Activated CD8-positive, alpha-beta T cell treated with anti-CD3 and anti-CD28 coated beads for 36 hours (primary cell): ENCODE results near the gene CLIC1. TPM values are rescaled to one million over a fixed set of nuclear protein-coding genes. Genes with fewer than 3 reads are reported as not detected.

ENCODE experiments used
- ATAC-seq: fragments of 200-7000 bp; cut with Tn5 transposase; one replicate; pipeline ENCODE4 v1.10.0; 2021; ENCODE audit warnings: mild to moderate bottlenecking, moderate library complexity
- CTCF ChIA-PET: fragments of 350-600 bp; sonication (Branson Sonifier 250); formaldehyde crosslinking; loops from one replicate; lab custom pipeline; 2021; ENCODE audit warnings: antibody characterized with exemption; lab: Charles Lee
- POLR2A ChIA-PET: fragments of 350-600 bp; sonication (Branson Sonifier 250); formaldehyde crosslinking; loops from one replicate; lab custom pipeline; 2021; ENCODE audit warnings: antibody characterized with exemption; lab: Charles Lee
- DNase-seq: peaks from one replicate; pipeline ENCODE4 v3.0.0-alpha.2; 2020
- H3K27ac Mint-ChIP-seq: one replicate; pipeline ENCODE4 v1.8.0; 2021; ENCODE audit warnings: mild to moderate bottlenecking, mixed read lengths
- H3K27me3 Mint-ChIP-seq: one replicate; pipeline ENCODE4 v1.8.0; 2021; ENCODE audit warnings: mixed read lengths
- H3K36me3 Mint-ChIP-seq: one replicate; pipeline ENCODE4 v1.8.0; 2021; ENCODE audit warnings: low read depth, mixed read lengths
- H3K4me1 Mint-ChIP-seq: one replicate; pipeline ENCODE4 v1.8.0; 2021; ENCODE audit warnings: low read depth, mixed read lengths
- H3K4me3 Mint-ChIP-seq: one replicate; pipeline ENCODE4 v1.8.0; 2021; ENCODE audit warnings: mild to moderate bottlenecking, moderate library complexity, mixed read lengths
- H3K9me3 Mint-ChIP-seq: one replicate; pipeline ENCODE4 v1.8.0; 2021; ENCODE audit warnings: mixed read lengths
- CTCF ChIP-seq: fragments of 200-600 bp; IDR thresholded peaks from one replicate; pipeline ENCODE4 v1.8.0; 2022; ENCODE audit warnings: antibody characterized with exemption, mild to moderate bottlenecking
- intact Hi-C: fragments of 100-400 bp; cut with micrococcal nuclease; formaldehyde crosslinking; loops from one replicate; pipeline ENCODE4 v1.10.0; 2022
- total RNA-seq, 2 experiments: library from RNA; stranded (reverse); gene quantifications; one replicate each; pipeline ENCODE4 v1.2.3, GENCODE V29; 2021

CLIC1 gene
- total RNA-seq, 2 experiments from 2014 or later: 334 to 346 TPM

GRCh38 chr6:31690231-31691077, 45.9 kb downstream of the CLIC1 start:
- peak overlapping the region; percentile 40 for H3K27ac Mint-ChIP-seq
- H3K9me3 Mint-ChIP-seq: no peaks in the 10 kb centered on the region
- CTCF ChIA-PET: interaction anchor here (0.7 to 2.3 kb wide), 12 partner anchors 9 to 146 kb away, joined by 3 to 9 read pairs (median 4); partner anchors contain the start of genes LY6G5C and LY6G6F
- H3K36me3 Mint-ChIP-seq: peaks cover 17% of the 10 kb centered on the region
- no peak overlapping the region for H3K4me3 Mint-ChIP-seq
- TF ChIP-seq CTCF: no peak
- intact Hi-C loops: no loop called here
- ATAC-seq: no peak
- H3K27me3 Mint-ChIP-seq: no peaks in the 10 kb centered on the region
- H3K4me1 Mint-ChIP-seq: peaks cover 5% of the 10 kb centered on the region
- POLR2A ChIA-PET: interaction anchor here (0.7 to 1.2 kb wide), 4 partner anchors 17 to 21 kb away, joined by 3 to 5 read pairs (median 3); no protein-coding TSS in a partner anchor
- DNase-seq: no peak

DNA sequence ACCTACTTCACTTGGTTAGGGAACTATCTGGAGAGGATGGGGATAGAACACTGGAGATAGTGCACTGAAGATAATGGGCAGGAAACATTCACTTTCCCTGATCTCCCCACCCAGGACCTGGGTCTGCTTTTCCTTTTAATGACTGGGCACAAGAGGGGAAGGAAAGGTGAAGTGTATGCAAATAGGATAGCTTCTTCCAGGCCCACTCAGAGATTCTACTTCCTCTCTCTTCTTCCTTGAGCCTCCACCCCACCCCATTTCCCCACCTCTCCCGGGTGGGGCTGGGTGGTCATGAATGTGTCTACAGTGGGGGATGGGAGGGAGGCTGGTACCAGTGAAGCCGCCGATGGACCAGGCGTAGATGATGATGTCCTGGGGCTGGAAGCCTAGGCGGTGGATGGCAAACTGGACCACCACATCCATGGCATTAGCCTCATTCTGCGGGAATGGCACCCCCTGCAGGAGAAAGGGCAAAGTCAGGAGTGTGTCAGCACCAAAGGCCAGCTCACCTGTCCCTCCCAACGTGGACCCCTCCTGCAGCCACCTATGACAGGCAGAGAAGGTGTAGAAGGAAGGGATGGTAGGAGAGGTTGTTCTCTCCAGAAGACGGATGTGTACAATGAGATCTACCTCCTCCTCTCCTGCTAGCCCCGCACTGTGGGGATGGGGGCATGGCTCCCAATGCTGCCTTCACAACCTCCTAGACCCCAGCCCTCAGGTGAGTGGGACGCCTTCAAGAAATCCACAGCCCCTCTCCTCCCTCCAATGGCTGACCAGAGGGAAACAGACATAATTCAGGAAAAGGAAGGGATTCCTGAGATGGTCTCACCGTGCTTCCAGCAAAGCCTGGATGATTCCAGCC, 46.9 kb downstream of the CLIC1 start:
- H3K27me3 Mint-ChIP-seq: no peaks in the 10 kb centered on the region
- peaks cover 17% of the 10 kb centered on the region for H3K36me3 Mint-ChIP-seq
- intact Hi-C loops: no loop called here
- H3K9me3 Mint-ChIP-seq: no peaks in the 10 kb centered on the region
- H3K27ac Mint-ChIP-seq: peak overlapping the region; percentile 40
- ATAC-seq: peak; percentile 42
- ChIA-PET POLR2A (no interaction called here), CTCF (interaction anchor here (0.7 to 2.3 kb wide), 12 partner anchors 9 to 145 kb away, joined by 3 to 9 read pairs (median 4); partner anchors contain the start of genes C6orf47 and LY6G6F)
- peaks cover 5% of the 10 kb centered on the region for H3K4me1 Mint-ChIP-seq
- no peak overlapping the region for H3K4me3 Mint-ChIP-seq
- TF ChIP-seq CTCF: no peak
- DNase-seq: peak; percentile 28

- ChIA-PET POLR2A (interaction anchor here (0.8 to 1.3 kb wide), 3 partner anchors 10 to 51 kb away, joined by 3 to 4 read pairs (median 3); partner anchors contain the start of genes BAG6 and MSH5), CTCF (interaction anchor here (0.8 to 1.5 kb wide), 3 partner anchors 27 to 82 kb away, joined by 3 to 4 read pairs (median 3); partner anchors contain the start of gene C6orf47)
- intact Hi-C loops: no loop called here
- ATAC-seq: no peak
- Mint-ChIP-seq H3K4me3 (no peak overlapping the region), H3K4me1 (peaks cover 5% of the 10 kb centered on the region), H3K27me3 (no peaks in the 10 kb centered on the region), H3K36me3 (peaks cover 14% of the 10 kb centered on the region), H3K9me3 (no peaks in the 10 kb centered on the region), H3K27ac (no peak overlapping the region)
- DNase-seq: no peak
- TF ChIP-seq CTCF: no peak
Measured at GRCh38 chr6:31687860-31688693, 48.3 kb downstream of the CLIC1 start.

DNA sequence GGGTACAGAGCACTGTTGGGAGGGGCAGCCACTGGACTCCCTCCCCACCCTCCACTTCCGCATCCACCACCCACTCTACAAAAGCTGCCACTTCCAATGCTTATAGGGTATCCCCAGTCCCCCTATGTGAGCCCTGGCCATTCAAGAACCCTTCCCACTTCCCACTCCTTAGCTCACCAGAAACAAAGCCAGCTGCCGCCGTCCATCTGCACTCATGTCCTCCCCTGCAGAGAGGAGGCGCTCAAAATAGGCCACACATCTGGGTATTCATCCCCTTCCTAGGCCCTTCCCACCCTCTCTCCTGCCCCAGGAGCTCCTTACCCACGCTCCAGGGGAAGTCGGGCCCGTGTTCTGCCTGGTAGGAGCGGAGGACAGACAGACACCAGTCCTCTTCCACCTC, 49.0 kb downstream of the CLIC1 start:
- Mint-ChIP-seq H3K27ac (no peak overlapping the region), H3K27me3 (no peaks in the 10 kb centered on the region), H3K4me3 (no peak overlapping the region), H3K9me3 (no peaks in the 10 kb centered on the region), H3K4me1 (peaks cover 5% of the 10 kb centered on the region), H3K36me3 (peaks cover 10% of the 10 kb centered on the region)
- intact Hi-C loops: no loop called here
- TF ChIP-seq CTCF: no peak
- no peak for ATAC-seq
- POLR2A ChIA-PET: interaction anchor here (0.8 to 1.5 kb wide), 4 partner anchors 18 to 52 kb away, joined by 3 to 4 read pairs (median 3); partner anchors contain the start of genes BAG6, LY6G5B, MPIG6B and MSH5
- CTCF ChIA-PET: interaction anchor here (1.4 kb wide), 1 partner anchor 35 kb away, joined by 3 read pairs; no protein-coding TSS in a partner anchor
- DNase-seq: no peak
